IPS DF 6.9 (cell line): ENCODE data around the gene CUEDC1.

Experiments
- DNase-seq: peaks from one replicate; pipeline ENCODE4 v3.0.0-alpha.2; 2013; ENCODE audit warnings: low read depth, low spot score
- H3K27ac ChIP-seq: one replicate; pipeline ENCODE4 v1.5.1; 2013; ENCODE audit warnings: low read length, control low read depth
- H3K27me3 ChIP-seq: 2 replicates; pipeline ENCODE4 v1.6.1; 2013; ENCODE audit warnings: mild to moderate bottlenecking, low read length; ENCODE audit not compliant: control insufficient read depth, insufficient read depth
- H3K36me3 ChIP-seq: 2 replicates; pipeline ENCODE4 v1.6.1; 2013; ENCODE audit warnings: low read length; ENCODE audit not compliant: control insufficient read depth, insufficient read depth
- H3K4me1 ChIP-seq: 2 replicates; pipeline ENCODE4 v1.6.1; 2013; ENCODE audit warnings: low read length; ENCODE audit not compliant: control insufficient read depth, insufficient read depth
- H3K4me3 ChIP-seq: 2 replicates; pipeline ENCODE4 v1.5.1; 2013; ENCODE audit warnings: mild to moderate bottlenecking, low read length
- H3K9me3 ChIP-seq: 2 replicates; pipeline ENCODE4 v1.6.1; 2013; ENCODE audit warnings: low read length, inconsistent platforms; ENCODE audit not compliant: control insufficient read depth, insufficient read depth
- WGBS: extraction: QIAGEN DNeasy Blood & Tissue Kit; methylation state at CpG from one replicate; pipeline ENCODE4 v1.1.7; 2013; ENCODE audit warnings: mixed read lengths, missing lambda C conversion rate; ENCODE audit not compliant: insufficient read length, insufficient coverage; 5-methylcytosine and 5-hydroxymethylcytosine counted together

Gene CUEDC1

DNA sequence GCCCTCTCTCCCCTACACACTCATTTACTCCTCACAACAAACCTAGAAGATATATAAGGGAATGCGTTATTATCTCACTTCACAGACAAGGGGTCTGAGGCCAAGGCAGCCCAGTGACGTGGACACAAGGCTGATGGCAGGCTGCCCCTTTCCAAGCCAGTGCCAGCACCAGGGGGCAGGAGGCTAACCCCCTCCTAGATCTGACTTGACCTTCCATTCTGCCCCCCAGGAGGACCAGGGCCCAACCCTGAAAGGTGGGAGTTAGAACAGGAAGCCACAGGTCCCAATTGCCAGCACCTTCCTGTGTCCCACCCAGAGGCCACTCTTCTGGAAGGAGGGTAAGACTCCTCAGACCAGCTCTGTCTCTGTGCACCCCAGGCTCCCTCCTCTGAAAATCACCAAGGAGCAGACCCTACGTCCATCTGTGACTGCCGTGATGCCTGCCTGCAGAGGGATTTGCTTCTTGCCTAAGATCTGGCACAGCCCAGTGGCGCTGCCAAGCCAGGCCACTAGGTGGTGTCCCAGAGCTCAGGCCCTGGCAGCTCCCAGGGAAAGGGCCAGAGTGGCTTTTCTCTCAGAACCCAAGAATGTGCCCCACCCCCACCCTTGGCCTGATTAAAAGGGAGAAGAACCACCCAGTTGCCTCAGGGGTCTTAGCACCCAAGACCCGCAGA, 62.9 kb downstream of the CUEDC1 start:
- H3K4me1 ChIP-seq: peaks cover 8% of the 10 kb centered on the region
- H3K27ac ChIP-seq: no peak overlapping the region
- H3K9me3 ChIP-seq: no peaks in the 10 kb centered on the region
- WGBS: no CpG with 5 or more reads among the region's 6 CpGs
- no peak for DNase-seq
- H3K36me3 ChIP-seq: no peaks in the 10 kb centered on the region; the same call in 1 of the 2 replicates
- H3K4me3 ChIP-seq: no peak overlapping the region
- H3K27me3 ChIP-seq: no peaks in the 10 kb centered on the region

DNA sequence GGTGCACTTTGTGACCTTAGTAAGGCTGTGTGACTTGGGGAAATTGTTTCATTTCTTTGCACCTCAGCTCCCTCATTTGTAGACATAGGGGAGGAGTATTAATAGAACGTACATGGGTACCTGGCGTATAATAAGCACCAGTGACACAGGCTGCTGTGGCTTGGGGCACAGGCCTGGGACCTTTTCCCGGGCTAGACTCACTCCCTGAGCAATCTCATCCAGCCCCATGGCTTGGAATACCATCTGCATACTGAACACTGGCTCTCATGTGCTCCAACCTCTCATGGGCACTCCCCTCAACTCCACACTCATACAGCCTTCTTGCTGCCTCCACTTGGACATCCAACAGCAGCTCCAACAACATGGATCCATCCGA, 64.4 kb downstream of the CUEDC1 start:
- Histone ChIP-seq H3K4me1 (peaks cover 8% of the 10 kb centered on the region), H3K27me3 (no peaks in the 10 kb centered on the region), H3K4me3 (no peak overlapping the region), H3K36me3 (no peaks in the 10 kb centered on the region; the same call in 1 of the 2 replicates), H3K9me3 (no peaks in the 10 kb centered on the region), H3K27ac (no peak overlapping the region)
- WGBS: no CpG with 5 or more reads among the region's 4 CpGs
- no peak for DNase-seq

DNA sequence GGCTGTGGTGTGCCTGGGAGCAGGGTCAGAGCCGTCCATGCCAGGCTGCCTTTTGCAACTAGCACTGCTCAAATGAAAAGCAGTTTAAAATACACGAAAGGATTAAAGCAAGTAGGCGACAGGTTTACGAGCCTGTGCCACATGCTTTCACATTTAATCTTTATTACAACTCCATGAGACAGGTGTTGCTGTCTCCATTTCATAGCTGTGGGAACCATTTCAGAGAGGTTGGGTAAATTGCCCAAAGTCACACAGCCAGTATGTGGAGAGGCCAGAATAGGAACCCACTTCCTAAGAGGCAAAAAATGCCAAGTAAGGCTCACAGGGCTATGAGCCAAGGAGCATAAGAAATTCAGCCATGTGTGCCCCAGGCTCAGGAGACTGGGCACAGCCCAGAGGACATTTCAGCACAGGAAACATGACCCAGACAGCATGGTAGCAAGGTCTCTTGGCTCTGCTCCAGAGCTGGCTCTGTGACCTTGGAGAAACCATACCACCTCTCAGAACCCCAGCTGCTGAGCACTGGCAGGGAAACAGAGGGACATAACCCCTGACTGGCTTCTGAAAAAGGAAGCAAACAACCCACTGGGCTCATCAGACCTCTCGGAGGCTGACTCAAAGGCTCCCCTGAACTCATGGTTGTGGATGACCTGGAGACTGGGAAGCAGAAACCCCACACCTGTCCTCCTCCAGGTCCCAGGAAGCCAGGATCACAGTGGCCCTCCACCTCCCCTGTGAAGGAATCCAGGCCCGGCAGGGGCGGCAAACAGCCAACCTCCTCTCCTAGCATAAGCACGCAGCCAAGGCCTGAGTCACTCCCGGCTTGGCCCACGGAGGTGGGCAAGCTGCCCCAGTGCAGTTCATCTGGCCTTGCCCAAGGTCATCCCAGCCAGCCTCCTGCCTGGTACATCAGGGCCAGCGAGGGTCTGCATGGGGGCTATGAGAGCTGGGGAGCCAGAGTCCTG, 65.0 kb downstream of the CUEDC1 start:
- no peaks in the 10 kb centered on the region for H3K27me3 ChIP-seq
- WGBS: no CpG with 5 or more reads among the region's 11 CpGs
- peaks cover 8% of the 10 kb centered on the region for H3K4me1 ChIP-seq
- DNase-seq: no peak
- no peaks in the 10 kb centered on the region for H3K9me3 ChIP-seq
- H3K27ac ChIP-seq: no peak overlapping the region
- no peaks in the 10 kb centered on the region; the same call in 1 of the 2 replicates for H3K36me3 ChIP-seq
- no peak overlapping the region for H3K4me3 ChIP-seq

DNA sequence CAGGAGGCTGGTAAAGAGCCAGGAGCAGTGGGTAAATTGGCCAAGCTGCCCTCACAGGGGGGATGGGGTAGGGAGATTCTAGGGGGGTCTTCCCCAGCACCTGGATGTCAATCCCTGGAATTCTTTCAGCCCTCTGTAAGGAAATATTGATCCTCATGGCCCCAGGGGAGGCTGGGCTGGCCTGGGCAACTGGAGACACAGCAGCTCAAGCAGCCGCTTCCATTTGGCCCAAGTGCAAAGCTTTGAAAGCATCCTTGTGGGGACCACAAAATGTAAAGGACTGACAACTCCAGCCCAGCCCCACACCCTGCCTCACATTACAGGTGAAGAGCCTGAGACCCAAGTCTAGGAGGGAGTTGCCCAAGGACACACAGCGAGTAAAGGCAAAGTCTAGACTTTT, 66.0 kb downstream of the CUEDC1 start:
- Histone ChIP-seq H3K9me3 (no peaks in the 10 kb centered on the region), H3K4me3 (no peak overlapping the region), H3K4me1 (peaks cover 8% of the 10 kb centered on the region), H3K27me3 (no peaks in the 10 kb centered on the region), H3K27ac (no peak overlapping the region), H3K36me3 (no peaks in the 10 kb centered on the region; the same call in 1 of the 2 replicates)
- no peak for DNase-seq
- WGBS: no CpG with 5 or more reads among the region's 2 CpGs

DNA sequence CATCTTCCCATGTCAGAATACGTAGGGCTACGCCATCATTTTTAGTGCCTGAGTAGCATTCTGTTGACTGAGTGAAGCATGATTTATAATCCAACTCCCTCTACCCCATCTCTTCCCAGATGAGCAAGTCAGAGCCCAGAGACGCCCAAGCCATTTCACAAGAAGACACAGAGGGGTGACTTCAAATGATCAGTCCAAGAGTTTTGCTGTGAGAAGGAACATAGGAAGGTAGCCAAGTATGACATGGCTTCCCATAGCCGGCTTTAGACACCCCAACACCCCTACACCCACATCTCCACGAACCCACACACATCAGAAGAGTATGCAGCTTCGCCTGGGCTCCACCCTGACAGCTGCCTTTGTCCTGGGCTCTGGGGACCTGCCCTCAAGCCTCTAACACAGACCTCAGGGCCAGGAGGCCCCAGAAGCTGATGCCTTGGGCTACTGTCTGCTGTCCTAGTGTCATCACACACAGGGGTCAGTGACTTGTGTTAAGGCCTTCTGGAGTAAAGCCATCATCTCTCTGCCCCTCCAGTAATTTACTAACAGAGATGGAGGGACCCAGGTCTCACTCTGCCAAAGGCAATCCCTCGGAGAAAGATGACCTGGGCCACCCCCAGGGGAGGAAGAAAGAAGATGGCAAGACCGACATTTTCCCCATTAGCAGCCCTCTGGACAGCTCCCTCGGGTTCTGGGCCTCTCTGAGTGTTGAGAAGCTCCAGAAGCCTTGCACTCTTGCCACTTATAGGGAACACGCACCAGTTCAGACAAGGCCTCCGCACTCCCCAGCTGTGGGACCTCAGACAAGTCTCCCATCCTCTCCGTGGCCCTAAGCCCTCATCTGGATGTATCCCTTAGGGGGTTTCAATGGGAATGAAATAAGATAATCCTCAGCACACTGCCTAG, 66.6 kb downstream of the CUEDC1 start:
- Histone ChIP-seq H3K9me3 (no peaks in the 10 kb centered on the region), H3K4me3 (no peak overlapping the region), H3K4me1 (peaks cover 8% of the 10 kb centered on the region), H3K36me3 (no peaks in the 10 kb centered on the region; the same call in 1 of the 2 replicates), H3K27ac (no peak overlapping the region), H3K27me3 (no peaks in the 10 kb centered on the region)
- no peak for DNase-seq
- no CpG with 5 or more reads among the region's 12 CpGs for WGBS

DNA sequence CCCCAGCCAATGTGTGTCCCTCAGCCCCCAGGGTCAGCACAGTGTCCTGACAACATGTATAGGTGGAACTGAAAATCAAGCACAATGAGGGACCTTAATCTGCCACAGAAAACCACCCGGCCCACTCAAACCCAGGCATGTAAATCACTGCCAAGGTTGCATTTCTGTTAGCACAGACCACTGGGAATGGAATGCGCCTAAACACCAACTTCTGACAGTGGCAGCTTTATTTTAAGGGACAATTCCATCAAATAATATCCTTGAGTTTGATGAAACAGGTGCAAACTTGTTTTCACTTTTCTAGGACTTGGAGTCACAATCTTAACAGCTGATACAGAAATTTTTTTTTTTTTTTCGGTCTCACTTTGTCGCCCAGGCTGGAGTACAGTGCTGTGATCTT, 68.1 kb downstream of the CUEDC1 start:
- no CpG with 5 or more reads among the region's 4 CpGs for WGBS
- Histone ChIP-seq H3K9me3 (no peaks in the 10 kb centered on the region), H3K36me3 (no peaks in the 10 kb centered on the region; the same call in 1 of the 2 replicates), H3K4me1 (no peaks in the 10 kb centered on the region), H3K4me3 (no peak overlapping the region), H3K27me3 (no peaks in the 10 kb centered on the region), H3K27ac (no peak overlapping the region)
- DNase-seq: no peak

DNA sequence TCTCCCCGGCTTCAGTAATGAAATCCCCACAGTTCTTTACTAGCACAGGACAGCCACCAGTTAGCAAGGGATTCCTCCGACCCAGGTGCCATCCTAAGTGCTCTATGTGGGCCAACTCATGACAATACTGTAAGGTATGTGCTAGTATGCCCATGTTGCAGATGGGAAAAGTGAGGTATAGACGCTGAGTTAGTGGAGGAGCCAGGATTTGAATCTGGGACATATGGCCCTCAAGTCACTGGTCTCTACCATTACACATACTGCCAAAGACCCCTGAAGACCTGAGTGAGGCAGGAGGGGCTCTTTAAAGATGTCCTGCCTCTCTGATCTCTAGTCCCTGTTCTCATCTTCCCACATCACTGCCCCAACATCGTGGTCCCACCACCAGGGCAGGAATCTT, 69.2 kb downstream of the CUEDC1 start:
- peaks cover 7% of the 10 kb centered on the region for H3K4me1 ChIP-seq
- no peaks in the 10 kb centered on the region; the same call in 1 of the 2 replicates for H3K36me3 ChIP-seq
- no peak for DNase-seq
- H3K27ac ChIP-seq: no peak overlapping the region
- H3K27me3 ChIP-seq: no peaks in the 10 kb centered on the region
- H3K9me3 ChIP-seq: no peaks in the 10 kb centered on the region
- WGBS: no CpG with 5 or more reads among the region's 4 CpGs
- H3K4me3 ChIP-seq: no peak overlapping the region

DNA sequence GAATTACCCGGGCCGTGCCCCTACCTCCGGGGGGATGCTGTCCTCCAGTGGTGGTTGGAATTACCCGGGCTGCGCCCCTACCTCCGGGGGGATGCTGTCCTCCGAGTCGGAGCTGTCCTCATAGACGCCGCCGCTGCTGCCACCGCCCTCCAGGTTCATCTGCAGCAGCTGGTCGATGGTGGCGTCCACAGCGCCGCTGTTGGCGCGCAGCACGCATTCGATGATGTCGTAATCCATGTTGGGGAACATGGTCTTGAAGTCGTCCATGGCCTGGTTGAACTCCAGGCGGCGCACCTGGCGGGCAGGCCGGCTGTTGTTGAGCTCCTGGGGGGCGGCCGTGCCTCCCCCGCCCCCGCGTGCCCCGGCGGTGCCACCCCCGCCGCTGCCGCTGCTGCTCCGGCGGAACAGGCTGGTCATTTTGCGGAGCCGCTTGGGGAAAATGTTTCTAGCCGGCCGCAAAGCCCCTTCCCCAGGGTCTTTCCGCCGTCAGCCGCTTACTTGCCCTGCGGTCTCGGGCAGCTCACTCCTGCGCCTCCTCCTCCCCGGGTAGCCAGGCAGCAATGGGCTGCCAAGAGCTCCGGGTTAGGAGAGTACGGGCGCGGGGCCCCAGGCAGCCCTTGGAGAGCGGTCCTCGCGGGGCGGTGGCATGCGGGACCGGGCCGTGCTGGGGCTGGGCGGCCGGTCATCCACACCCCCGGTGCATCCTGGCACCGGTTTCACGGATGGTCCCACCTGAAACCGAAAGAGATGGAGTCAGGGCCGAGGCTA, 69.9 kb downstream of the CUEDC1 start:
- no peak overlapping the region for H3K27ac ChIP-seq
- H3K9me3 ChIP-seq: no peaks in the 10 kb centered on the region
- H3K36me3 ChIP-seq: no peaks in the 10 kb centered on the region; the same call in 1 of the 2 replicates
- no peaks in the 10 kb centered on the region for H3K27me3 ChIP-seq
- WGBS: no CpG with 5 or more reads among the region's 67 CpGs
- no peak for DNase-seq
- peaks cover 10% of the 10 kb centered on the region for H3K4me1 ChIP-seq
- no peak overlapping the region for H3K4me3 ChIP-seq

DNA sequence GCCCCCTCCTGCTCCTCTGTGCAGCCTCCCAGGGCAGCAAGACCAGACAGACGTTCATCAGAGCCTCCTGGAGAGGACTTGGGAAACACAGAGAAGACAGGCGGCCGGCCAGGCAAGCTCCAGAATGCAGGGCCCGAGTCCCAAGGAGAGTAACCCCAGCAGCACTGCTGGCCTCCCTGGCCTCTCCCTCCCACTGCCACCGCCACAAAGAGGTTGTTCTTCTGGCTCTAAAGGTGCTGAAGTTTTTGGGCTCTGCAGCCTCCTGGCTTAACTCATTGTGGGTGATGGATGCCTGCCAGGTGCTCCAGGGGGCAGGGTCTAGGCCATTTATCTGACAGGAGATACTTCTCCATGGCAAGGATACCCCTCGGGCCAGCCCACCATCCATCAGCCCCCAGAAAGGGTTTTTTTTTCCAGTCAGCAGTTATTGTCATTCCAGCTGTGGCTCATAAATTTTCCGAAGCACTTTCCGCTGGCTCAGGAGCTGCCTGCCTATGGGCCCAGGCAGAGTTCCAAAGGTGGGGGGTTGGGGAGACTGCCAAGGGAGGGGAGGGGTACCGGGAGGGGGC, 73.3 kb downstream of the CUEDC1 start:
- H3K9me3 ChIP-seq: no peaks in the 10 kb centered on the region
- H3K4me1 ChIP-seq: peaks cover 11% of the 10 kb centered on the region
- no peak for DNase-seq
- H3K27me3 ChIP-seq: no peaks in the 10 kb centered on the region; the same call in 1 of the 2 replicates
- WGBS: no CpG with 5 or more reads among the region's 9 CpGs
- no peak overlapping the region for H3K4me3 ChIP-seq
- H3K36me3 ChIP-seq: no peaks in the 10 kb centered on the region
- no peak overlapping the region for H3K27ac ChIP-seq
